Heart left ventricle (tissue), 13 donors: ENCODE results near the gene NAALADL2.

Source experiments
- CTCF ChIP-seq, 12 donors: fragments of 200-600 bp; sonication (generic) in 4 of 12; IDR thresholded peaks; one replicate each; pipeline versions ENCODE4 v1.5.0 to v1.8.0; 2018 to 2022; ENCODE audit warnings: antibody characterized with exemption in 12 of 12, mild to moderate bottlenecking in 5 of 12
- POLR2A ChIP-seq, 2 donors: fragments of 450-650 bp; IDR thresholded peaks; one replicate each; pipeline ENCODE4 v1.6.1; 2017; ENCODE audit warnings: antibody characterized with exemption in 2 of 2, mild to moderate bottlenecking in 2 of 2, moderate library complexity in 2 of 2
- donor health status: ischemic (EF 13 %, LVEDD 7.1; RV severe dilation, severe dysfunction).
- donor health status: DM: no; HTN: yes; CAD: no.
- donor health status: DM: no; HTN: no; CAD: no.
- donor health status: ischemic (EF 25% LVEDD 6.9; RV normal size, moderate dysfunction).
- donor health status: ischemic (EF 25% LVEDD 5.7; RV mildly dilated, moderate dysfunction).
- donor health status: ischemic (EF 35%, LVEDD 5.7; RV mildly dilated, moderate dysfunction).
- donor health status: nonischemic (EF 11% LVEDD 7.7; RV severe dilation, severe dysfunction).
- donor health status: DM: yes; HTN: yes; CAD: no.
- donor health status: PGD.
- donor health status: ischemic (EF 29% LVEDD 5.4; RV normal size, mild dysfunction).
- donor health status: nonischemic (EF 23%, LVEDD 6.1; RV moderate dilation, normal function).

- no peak for TF ChIP-seq CTCF (IDR thresholded peaks at IDR 0.05)
- TF ChIP-seq POLR2A (IDR thresholded peaks at IDR 0.05) = no peak
Measured at GRCh38 chr3:175357758-175358157, 498.6 kb downstream of the NAALADL2 start.
